ENCODE measurements around the gene ANKRD44.

The ANKRD44 gene

GRCh38 chr2:196939371-196939770, 371.2 kb downstream of the ANKRD44 start:
- DNase-seq: no peak

Data from effector CD8-positive, alpha-beta T cell (primary cell).